ENCODE results near the gene ZFR. TPM values are rescaled to one million over a fixed set of nuclear protein-coding genes. Genes with fewer than 3 reads are reported as not detected.
A peak's percentile ranks its signal among the peaks of the same experiment; 100 is the strongest.
"Not testable (repeated sequence)": the region's sequence is repeated elsewhere in the genome, so short reads cannot be mapped to it uniquely, and the experiment has no call there.

The ZFR gene
- polyA plus RNA-seq, 5 donors: 78.1 to 118 (median 112) TPM

- no peak for DNase-seq
Observed at GRCh38 chr5:32413466-32414263, 30.9 kb downstream of the ZFR start.

DNA sequence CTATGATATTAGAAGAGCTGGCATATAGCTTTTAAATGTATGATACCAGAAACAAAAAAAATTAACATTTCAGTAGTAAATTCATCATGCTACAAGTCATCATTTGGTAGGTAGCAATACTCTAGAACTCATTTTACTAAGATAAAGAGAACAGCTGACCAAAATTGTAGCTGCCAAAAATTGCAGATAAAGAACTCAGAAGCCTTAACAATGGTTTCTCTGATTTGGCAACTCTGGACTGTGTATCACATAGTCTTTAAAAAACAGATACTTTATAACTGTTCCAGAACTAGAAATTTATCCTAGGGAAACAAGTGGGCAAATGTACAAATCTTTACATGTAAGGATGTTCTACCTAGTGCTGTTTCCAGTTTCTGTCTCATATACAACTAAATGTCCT lies 33.9 kb downstream of the ZFR start:
- no peak for DNase-seq

DNA sequence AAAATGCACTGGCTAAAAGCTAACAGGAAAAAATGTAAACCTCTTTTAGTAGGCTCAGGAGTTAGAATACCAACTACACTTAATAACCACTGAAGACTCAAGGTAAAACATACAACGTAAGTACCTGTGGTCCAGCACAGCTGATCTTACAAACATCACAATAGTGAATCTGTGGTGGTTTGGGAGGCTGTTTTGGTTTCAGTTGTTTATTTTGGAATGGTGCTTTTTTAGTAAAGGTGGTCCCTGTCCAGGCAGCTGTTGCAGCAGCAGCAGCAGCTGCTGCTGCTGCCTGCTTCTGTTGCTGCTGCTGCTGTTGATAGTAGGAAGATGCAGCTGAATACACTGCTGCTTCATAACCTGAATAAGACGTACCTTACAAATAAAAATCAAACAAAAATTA lies 37.9 kb downstream of the ZFR start:
- DNase-seq: no peak

- DNase-seq: no peak
Observed at GRCh38 chr5:32405507-32405906, 39.0 kb downstream of the ZFR start.

GRCh38 chr5:32403760-32404159 lies 40.8 kb downstream of the ZFR start:
- no peak for DNase-seq

- DNase-seq: no peak
Observed at GRCh38 chr5:32400401-32400800, 44.1 kb downstream of the ZFR start.

GRCh38 chr5:32398754-32399153 lies 45.8 kb downstream of the ZFR start:
- DNase-seq: not testable (repeated sequence)

- no peak for DNase-seq
Observed at GRCh38 chr5:32394981-32395380, 49.6 kb downstream of the ZFR start.

DNA sequence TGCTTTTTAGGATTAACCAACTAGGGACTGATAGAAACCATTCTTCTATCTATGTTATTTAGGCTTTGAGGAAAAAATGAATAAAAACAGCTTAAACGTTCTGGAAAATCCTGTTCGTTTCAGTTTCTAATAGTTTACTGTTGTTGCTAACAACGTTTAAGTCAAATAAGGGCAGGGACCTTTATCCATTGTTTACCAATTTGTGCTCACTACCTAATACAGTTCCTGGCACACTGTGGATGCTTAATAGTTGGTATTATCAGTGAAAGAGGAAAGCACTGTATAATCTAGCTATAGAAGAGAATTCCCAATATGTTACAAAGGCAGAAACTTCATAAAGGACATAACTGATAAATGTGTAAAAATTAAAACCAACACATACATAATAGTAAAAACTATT lies 52.5 kb downstream of the ZFR start:
- no peak for DNase-seq

GRCh38 chr5:32390819-32391591 lies 53.5 kb downstream of the ZFR start:
- no peak for DNase-seq

GRCh38 chr5:32388432-32389129 lies 56.0 kb downstream of the ZFR start:
- no peak for DNase-seq

DNA sequence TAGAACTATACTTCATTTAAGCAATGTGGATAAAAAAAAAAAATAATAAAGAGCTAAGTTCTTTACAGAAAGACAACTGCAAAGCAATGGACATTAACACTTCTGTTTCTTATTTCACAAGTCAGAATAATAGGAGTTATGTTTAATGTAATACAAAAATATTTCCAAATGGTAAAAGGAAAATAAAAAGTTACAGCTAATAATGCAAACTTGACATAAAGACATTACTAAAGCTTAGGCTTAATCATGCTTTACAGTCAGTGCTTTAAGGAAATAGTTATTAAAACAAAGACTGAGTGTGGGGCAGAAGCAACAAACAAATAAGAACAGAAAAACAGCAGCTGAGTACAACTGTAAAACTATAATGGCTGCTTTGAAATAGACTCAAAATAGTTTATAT lies 56.7 kb downstream of the ZFR start:
- DNase-seq: no peak

DNA sequence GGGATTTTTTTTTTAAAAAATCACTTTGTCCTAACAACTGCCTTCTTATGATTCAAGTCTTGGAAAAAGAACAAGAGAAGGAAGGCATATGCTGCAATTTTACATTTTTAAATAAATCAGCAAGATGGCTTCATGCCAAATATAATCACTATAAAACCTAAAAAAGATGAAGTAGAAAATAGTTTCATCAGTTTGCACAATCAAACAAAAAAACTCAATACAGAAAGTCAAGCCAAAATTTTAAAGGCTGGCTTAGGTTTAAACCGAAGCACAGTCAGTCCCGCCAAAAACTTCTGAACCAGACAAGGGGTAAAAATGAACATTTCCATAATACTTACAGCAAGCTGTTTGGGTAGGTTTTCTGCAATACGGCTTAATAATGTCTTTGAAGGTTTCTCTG lies 57.3 kb downstream of the ZFR start:
- DNase-seq: peak; percentile 56 to 63

DNA sequence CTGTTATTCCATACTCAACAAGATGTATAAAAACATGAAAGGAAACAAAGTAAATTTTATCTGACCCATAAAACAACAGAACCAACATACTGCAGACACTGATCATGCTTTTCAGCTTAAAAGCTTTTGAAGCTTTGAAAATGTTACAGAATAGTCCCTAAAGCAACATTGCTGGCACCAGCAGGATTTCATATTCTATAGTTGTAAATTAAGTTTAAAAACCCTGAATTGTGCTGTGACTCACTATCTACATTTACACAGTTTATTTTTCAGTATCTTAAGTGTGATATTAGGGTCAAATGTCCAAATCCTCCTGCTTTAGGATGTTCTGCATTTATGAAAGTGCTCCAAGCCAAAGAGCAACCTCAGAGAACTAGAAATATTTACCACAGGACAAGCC lies 59.9 kb downstream of the ZFR start:
- DNase-seq: no peak

DNA sequence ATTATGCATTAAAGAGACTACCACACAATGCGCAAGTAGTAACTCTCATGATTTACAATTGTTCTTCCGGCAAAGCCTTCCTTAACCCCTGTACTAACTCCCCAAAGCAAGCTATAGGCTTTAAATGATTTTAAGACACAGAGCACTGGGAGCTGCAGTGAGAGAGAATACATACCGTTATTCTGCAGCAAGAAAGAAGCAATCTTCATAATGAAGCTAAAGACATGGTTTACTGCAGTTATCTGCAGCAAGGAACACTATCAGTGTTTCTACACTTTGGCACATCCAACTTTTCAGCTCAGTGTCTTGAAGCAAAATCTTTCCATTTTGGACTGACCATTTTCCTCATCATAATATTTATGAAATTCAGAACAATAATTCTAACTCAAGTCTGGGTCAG lies 61.0 kb downstream of the ZFR start:
- DNase-seq: no peak

- DNase-seq: no peak
Observed at GRCh38 chr5:32383065-32383464, 61.5 kb downstream of the ZFR start.

DNA sequence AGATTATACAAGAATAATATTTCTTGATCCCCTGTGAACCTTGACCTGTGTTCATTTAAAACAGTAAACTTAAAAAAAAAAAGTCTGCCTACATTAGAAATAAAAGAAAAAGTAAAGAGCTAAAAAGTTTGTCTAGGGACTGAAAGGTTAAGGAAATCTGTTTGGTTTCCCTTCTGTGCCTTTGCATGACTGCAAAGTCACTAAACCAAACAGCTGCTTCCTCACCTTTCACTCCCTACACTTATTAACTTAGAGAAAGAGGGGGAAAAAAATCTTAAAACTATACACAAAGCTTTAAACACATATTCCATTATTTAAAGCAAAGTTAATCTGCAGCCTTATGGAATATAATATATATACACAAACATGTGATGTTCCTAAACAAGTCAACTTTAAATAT lies 65.1 kb downstream of the ZFR start:
- DNase-seq: no peak

DNA sequence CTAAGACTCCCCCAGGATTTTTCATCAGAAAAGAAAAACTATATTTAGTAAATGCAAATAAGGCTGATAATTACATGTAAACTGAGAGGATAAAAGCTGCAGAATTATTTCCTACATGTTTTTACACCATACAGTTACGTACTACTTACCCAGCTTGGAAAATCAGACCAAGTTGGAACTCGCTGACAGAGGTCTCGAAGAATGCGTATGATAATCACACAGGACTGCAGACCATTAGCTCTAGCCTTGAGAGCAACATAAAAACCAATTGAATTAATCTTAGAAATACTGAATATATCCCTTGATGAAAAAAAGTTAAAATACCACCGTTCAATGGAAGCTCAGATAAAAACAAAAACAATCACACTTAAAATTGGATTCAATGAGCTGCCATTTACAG lies 65.6 kb downstream of the ZFR start:
- no peak for DNase-seq

GRCh38 chr5:32369542-32370155 lies 74.9 kb downstream of the ZFR start:
- DNase-seq: no peak

GRCh38 chr5:32369032-32369431 lies 75.5 kb downstream of the ZFR start:
- DNase-seq: no peak

- not testable (repeated sequence) for DNase-seq
Observed at GRCh38 chr5:32367271-32367670, 77.3 kb downstream of the ZFR start.

GRCh38 chr5:32365623-32366022 lies 78.9 kb downstream of the ZFR start:
- no peak for DNase-seq
